ENCODE results near the gene ZNF385C. TPM values are rescaled to one million over a fixed set of nuclear protein-coding genes. Genes with fewer than 3 reads are reported as not detected.
A peak's percentile ranks its signal among the peaks of the same experiment; 100 is the strongest.

The ZNF385C gene
- total and polyA plus RNA-seq, 2 of the 13 experiments (the other 11 are each of a cell fraction or from before 2014, with no cell fraction given) = 2.3 to 6.1 TPM

DNA sequence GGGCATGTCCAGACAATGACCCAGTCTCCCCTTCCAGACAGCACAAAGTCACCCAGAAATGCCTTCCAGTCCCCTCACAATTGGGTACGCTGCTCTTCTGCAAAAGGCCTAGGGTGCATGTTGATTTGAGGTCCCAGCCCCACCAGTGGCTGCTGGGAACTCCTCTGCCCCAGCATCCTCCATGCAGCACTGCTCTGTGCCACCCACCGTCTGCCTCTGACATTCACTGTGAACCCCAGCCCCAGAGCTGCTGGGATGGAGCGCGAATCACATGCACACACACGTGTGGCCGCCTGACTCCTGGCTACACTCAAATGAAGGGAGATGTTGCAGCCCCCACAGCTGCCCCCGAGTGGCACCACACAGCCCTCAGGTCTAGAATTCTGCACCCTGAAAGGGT, 46.6 kb downstream of the ZNF385C start (continued):
- TF ChIP-seq, protein P1, sequence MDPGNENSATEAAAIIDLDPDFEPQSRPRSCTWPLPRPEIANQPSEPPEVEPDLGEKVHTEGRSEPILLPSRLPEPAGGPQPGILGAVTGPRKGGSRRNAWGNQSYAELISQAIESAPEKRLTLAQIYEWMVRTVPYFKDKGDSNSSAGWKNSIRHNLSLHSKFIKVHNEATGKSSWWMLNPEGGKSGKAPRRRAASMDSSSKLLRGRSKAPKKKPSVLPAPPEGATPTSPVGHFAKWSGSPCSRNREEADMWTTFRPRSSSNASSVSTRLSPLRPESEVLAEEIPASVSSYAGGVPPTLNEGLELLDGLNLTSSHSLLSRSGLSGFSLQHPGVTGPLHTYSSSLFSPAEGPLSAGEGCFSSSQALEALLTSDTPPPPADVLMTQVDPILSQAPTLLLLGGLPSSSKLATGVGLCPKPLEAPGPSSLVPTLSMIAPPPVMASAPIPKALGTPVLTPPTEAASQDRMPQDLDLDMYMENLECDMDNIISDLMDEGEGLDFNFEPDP (CRISPR knock-in tag; conservative IDR thresholded peaks at IDR 0.05) = no peak
- TF ChIP-seq CHD2 (IDR thresholded peaks at IDR 0.05; ENCODE audit: low read depth, low read length) (no peak), MTF2 (CRISPR knock-in tag; IDR thresholded peaks at IDR 0.05; ENCODE audit: borderline replicate concordance) (no peak), ZNF619 (CRISPR knock-in tag; IDR thresholded peaks at IDR 0.05) (no peak), KDM1A (CRISPR knock-in tag; IDR thresholded peaks at IDR 0.05) (no peak), REL (CRISPR knock-in tag; conservative IDR thresholded peaks at IDR 0.05) (no peak), ZNF629 (CRISPR knock-in tag; conservative IDR thresholded peaks at IDR 0.05) (no peak; the same call in 1 of the 2 replicates), ZNF816 (CRISPR knock-in tag; IDR thresholded peaks at IDR 0.05; ENCODE audit: borderline replicate concordance) (no peak), TCF7 (IDR thresholded peaks at IDR 0.05; ENCODE audit: low read depth) (no peak), ZNF292 (CRISPR knock-in tag; IDR thresholded peaks at IDR 0.05; ENCODE audit: borderline replicate concordance, low read depth) (0 out of 2 replicates have a peak, but pooled peaks have one; percentile 12)
- TF ChIP-seq, protein P2, sequence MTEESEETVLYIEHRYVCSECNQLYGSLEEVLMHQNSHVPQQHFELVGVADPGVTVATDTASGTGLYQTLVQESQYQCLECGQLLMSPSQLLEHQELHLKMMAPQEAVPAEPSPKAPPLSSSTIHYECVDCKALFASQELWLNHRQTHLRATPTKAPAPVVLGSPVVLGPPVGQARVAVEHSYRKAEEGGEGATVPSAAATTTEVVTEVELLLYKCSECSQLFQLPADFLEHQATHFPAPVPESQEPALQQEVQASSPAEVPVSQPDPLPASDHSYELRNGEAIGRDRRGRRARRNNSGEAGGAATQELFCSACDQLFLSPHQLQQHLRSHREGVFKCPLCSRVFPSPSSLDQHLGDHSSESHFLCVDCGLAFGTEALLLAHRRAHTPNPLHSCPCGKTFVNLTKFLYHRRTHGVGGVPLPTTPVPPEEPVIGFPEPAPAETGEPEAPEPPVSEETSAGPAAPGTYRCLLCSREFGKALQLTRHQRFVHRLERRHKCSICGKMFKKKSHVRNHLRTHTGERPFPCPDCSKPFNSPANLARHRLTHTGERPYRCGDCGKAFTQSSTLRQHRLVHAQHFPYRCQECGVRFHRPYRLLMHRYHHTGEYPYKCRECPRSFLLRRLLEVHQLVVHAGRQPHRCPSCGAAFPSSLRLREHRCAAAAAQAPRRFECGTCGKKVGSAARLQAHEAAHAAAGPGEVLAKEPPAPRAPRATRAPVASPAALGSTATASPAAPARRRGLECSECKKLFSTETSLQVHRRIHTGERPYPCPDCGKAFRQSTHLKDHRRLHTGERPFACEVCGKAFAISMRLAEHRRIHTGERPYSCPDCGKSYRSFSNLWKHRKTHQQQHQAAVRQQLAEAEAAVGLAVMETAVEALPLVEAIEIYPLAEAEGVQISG (CRISPR knock-in tag; IDR thresholded peaks at IDR 0.05) = 0 out of 2 replicates have a peak, but pooled peaks have one; percentile 18
- TF ChIP-seq, protein P3, sequence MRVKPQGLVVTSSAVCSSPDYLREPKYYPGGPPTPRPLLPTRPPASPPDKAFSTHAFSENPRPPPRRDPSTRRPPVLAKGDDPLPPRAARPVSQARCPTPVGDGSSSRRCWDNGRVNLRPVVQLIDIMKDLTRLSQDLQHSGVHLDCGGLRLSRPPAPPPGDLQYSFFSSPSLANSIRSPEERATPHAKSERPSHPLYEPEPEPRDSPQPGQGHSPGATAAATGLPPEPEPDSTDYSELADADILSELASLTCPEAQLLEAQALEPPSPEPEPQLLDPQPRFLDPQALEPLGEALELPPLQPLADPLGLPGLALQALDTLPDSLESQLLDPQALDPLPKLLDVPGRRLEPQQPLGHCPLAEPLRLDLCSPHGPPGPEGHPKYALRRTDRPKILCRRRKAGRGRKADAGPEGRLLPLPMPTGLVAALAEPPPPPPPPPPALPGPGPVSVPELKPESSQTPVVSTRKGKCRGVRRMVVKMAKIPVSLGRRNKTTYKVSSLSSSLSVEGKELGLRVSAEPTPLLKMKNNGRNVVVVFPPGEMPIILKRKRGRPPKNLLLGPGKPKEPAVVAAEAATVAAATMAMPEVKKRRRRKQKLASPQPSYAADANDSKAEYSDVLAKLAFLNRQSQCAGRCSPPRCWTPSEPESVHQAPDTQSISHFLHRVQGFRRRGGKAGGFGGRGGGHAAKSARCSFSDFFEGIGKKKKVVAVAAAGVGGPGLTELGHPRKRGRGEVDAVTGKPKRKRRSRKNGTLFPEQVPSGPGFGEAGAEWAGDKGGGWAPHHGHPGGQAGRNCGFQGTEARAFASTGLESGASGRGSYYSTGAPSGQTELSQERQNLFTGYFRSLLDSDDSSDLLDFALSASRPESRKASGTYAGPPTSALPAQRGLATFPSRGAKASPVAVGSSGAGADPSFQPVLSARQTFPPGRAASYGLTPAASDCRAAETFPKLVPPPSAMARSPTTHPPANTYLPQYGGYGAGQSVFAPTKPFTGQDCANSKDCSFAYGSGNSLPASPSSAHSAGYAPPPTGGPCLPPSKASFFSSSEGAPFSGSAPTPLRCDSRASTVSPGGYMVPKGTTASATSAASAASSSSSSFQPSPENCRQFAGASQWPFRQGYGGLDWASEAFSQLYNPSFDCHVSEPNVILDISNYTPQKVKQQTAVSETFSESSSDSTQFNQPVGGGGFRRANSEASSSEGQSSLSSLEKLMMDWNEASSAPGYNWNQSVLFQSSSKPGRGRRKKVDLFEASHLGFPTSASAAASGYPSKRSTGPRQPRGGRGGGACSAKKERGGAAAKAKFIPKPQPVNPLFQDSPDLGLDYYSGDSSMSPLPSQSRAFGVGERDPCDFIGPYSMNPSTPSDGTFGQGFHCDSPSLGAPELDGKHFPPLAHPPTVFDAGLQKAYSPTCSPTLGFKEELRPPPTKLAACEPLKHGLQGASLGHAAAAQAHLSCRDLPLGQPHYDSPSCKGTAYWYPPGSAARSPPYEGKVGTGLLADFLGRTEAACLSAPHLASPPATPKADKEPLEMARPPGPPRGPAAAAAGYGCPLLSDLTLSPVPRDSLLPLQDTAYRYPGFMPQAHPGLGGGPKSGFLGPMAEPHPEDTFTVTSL (CRISPR knock-in tag; IDR thresholded peaks at IDR 0.05; ENCODE audit: borderline replicate concordance) = no peak
